ENCODE measurements around the gene MDGA2. TPM values are rescaled to one million over a fixed set of nuclear protein-coding genes. Genes with fewer than 3 reads are reported as not detected.
"Not testable (repeated sequence)": the region's sequence is repeated elsewhere in the genome, so short reads cannot be mapped to it uniquely, and the experiment has no call there.

Gene MDGA2
- total RNA-seq, 1 experiment from 2014 or later = 0.69 TPM

DNA sequence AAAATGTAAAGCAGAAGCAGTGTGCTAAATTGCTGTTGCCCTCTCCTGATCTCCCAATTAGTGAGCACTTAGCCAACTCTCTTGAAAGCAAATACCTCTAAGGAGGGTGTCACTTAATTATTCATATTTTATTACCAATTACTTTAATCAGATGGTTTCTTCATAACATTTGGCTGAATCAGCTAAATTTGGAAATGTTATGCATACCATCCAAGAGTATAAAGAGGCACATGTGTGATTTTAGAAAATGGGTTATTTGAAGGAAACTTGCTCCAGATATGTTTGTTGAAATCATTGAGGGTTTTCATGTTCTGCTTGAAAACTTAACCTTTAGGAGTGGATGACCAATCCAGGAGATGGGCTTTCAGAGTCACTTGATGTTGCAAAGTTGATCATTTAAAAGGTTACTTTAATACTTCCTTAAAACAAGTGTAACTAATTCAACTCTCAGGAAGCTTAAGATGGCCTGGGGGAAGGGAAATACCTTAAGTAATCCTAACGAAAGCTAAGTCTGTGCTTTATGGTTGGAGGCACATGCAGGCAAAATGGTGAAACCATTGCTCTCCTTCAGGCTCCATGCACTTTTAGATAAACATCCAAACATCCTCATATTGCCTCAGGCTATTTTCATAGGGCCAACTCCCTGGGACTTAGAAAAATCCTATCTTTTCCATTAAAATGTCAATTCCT, 434.5 kb downstream of the MDGA2 start:
- no peak for DNase-seq (ENCODE audit: low read depth)

DNA sequence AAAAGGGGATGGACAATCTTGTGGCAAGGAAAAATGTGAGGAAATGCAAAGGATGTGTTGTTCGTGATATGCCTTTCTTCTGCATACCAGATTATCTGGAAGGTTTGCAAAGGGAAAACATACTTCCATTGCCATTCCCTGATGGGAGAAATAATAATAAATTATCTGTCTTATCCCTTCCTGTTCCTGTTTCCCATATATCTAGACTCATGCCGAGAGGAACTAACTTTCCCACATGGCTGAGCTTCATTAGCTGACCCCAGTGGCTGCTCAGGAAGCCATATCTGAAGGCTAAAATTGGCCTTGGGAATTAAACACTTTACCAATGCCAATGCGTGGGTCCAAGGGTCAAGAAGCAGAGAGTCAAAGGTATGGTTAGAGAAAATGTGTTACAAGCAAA, 439.8 kb downstream of the MDGA2 start:
- no peak for DNase-seq (ENCODE audit: low read depth)

DNA sequence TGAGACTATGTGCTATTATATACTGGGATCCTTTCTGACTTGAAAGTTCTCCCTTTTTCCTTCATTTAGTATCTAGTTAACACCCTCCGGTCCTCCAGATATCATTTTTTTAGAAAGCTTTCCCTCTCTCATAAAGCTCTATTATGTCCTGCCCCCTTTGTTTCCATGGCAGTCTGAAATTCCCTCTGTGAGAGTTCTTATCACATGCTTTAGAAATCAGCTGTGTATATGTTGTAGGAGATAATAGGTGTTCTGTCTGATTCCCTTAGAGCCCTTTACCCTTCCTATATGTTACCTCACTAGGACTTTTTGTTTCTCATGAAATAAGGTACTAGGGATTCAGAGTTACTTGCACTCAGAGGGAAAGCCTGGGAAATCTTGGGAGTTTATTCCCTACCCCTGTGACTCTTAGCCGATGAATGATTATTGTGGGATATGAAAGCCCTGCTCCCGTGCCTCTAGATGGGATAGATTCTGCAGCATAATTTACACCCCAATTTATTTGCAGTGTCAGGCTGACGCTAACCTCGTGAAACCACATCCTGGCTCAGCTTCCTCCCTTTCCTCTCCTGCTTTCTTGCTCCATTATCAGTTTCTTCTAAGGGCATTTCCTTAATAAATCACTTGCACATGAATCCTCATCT, 448.4 kb downstream of the MDGA2 start:
- peak; percentile 9 for DNase-seq (ENCODE audit: low read depth)

DNA sequence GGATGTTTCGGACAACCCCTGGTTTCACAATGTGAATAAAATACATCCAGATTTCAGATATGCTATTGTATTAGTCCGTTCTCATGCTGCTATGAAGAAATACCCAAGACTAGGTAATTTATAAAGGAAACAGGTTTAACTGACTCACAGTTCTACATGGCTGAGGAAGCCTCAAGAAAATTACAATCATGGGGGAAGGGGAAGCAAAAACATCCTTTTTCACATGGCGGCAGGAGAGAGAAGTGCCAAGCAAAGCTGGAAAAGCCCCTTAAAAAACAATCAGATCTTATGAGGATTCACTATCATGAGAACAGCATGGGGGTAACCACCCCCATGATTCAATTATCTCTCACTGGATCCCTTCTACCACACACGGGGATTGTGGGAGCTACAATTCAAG, 451.7 kb downstream of the MDGA2 start:
- DNase-seq (ENCODE audit: low read depth) = no peak

DNA sequence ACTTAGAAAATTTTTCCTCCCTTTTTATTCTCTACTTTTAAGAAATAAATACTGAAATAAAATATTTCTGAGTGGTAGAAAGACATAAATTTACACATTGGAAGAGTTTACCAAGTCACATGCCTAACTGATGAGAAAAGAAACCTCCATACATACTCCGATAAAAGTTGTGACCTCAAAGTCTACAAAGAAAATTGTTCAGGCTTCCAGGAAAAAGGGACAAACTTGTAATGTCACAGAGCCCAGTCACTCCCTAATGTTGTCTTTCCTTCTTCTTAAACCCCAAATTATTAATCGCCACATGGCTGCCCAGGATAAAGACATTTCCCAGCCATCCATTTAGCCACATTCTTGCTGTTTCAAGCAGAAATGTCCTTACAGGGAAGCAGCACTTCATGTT, 455.3 kb downstream of the MDGA2 start:
- DNase-seq (ENCODE audit: low read depth) = no peak

DNA sequence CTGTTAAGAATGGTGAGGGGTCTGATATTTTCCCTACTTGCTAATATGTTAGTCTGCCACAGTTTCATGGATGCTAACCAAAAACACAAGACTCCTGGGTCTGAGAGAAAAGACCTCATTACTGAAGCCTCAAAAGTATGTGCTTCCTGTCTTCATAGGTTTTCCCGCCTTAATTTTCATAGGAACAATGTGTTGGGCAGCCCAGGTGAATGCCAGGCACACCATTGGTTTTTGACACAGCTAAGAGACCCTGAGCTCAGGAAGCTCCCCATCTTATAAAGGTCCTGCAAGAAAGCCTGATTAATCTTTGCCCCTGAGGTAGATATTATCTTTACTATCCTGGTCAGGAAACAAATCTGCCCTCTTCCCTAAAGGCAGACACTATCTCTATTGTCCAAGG, 464.1 kb downstream of the MDGA2 start:
- DNase-seq (ENCODE audit: low read depth) = no peak

DNA sequence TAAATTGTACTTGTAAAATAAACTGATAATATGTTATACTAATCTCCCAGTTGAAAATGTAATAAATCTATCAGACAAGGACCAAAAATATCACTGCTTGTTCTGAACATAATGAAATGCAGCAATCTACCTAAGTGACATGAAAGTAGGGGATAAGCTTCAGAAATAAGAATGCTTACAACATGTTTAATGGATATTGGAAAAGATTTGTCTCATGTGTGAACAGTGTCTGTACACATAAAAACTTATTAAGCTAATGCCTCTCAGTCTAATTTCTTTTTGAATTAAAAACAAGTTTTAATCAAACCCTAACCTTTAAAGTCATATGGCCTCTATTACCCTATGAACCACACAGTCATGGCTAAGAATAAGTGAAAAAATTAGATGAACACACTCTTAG, 465.3 kb downstream of the MDGA2 start:
- no peak for DNase-seq (ENCODE audit: low read depth)

DNA sequence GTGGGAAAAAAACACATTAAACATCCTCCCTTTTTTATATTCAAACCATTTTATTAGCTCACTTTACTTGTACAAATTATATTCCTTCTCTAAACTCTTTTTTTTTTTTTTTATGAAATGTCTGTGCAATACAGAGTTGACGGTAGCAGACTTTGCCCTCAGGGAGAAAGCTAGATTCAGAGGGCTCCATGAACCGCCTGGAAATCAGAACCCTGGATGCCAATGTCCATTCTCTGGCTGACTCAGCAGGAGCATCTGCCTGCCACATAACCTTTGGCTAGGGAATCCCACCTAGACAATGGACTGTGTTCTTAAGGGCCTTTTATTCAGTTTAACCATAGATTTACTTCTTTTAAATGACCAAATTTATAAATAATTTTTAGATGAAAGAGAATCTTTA, 467.0 kb downstream of the MDGA2 start:
- no peak for DNase-seq (ENCODE audit: low read depth)

DNA sequence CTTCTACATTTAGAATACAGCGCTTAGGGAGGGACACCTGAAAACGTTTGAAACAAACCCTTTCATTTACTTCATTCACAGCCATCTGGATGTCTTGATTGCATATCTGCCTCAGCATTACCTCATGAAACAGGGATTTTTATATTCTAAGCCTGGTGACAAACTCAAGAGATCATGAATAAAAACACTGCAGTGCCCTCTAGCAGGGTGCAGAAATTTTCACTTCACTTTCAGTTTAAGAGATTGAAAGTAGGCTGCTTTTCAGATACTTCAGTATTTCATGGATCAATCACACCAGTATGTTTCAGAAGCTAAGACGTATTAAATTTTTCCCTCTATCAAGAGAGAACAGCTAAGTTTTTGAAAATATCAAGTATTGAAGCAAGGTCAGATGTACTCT, 467.8 kb downstream of the MDGA2 start:
- DNase-seq (ENCODE audit: low read depth) = no peak

DNA sequence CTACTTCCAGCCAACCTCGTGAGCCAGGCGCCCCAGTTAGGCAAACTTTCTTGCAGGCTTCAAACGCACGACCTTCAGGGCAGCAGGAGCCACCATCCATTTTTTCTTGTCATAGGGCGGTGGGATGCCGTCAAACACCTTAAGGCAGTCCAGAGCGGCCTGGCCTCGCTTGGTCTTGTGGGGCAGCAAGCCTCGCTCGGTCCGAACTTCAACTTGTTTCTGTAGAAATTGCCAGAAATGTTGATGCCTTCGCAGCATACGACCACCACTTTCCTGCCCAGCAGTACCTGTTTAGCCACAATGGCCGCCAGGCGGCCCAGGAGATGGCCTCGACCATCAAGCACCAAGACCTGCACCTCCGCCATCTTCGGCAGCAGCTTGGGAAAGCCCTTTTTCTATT, 474.7 kb downstream of the MDGA2 start:
- DNase-seq (ENCODE audit: low read depth) = no peak

DNA sequence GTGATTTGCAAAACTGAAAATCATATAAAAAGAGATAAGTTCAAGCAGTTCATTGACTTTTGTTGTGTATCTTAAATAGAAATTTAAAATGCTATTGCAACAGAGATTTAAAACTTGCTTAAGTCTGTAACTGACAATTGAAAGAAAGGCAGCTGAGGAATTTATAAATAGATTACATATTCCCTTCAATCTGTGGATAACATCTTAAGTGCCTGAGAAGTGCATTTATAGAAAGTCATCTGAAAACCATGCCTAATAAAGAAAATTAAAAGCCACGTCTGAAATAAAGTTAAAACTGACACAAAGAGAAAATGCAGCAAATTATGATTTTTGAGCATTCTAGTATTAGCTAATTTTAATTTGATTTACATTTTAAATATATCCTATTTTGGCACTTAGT, 479.8 kb downstream of the MDGA2 start:
- no peak for DNase-seq (ENCODE audit: low read depth)

DNA sequence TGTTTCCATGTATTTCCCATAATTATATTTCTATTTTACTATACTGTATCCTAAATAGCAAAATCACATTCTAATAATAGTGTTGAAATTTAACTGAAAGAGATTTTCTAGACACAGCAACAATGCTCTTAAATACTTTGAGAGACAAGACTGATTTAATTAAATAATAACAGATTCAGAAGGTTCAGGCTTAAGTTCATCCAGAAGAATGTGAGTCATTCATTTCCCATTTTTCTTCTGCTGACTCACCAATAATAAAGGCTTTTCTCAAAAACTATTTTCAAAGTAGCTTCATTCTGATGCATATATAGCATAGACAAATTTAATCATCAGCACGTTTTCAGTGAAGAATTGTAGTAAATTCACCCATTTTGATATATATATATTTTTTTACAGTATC, 481.4 kb downstream of the MDGA2 start:
- DNase-seq (ENCODE audit: low read depth) = no peak

DNA sequence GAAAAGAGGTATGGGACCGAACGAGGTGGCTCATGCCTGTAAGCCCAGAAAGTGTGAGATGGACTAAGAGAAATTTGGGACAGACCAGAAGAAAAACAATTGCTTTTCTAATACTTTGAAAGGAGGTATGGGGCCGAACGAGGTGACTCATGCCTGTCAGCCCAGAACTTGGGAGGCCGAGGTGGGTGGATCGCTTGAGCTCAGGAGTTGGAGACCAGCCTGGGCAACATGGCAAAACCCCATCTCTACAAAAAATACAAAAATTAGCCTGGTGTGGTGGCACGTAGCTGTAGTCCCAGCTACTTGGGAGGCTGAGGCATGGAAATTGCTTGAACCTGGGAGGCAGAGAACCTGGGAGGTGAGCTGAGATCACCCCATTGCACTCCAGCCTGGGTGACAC, 483.2 kb downstream of the MDGA2 start:
- not testable (repeated sequence) for DNase-seq (ENCODE audit: low read depth)

DNA sequence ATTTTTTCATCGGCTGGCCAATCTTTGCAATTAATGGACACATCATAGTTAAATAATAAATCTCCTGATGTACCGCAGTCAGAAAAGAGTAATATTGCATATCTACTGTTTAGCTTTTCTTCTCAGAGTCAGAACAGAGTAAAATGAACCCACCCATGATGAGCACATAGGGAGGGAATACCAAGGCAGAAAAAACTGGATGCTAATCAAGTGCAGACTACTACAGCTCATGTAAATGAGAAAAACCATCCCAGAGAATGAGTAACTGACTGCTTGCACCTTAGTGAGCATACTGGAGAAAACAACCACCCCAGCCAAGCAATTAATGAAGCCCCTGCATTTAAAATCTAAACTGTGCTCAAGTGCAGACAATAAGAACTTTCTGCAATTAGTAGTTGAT, 483.7 kb downstream of the MDGA2 start:
- no peak for DNase-seq (ENCODE audit: low read depth)

DNA sequence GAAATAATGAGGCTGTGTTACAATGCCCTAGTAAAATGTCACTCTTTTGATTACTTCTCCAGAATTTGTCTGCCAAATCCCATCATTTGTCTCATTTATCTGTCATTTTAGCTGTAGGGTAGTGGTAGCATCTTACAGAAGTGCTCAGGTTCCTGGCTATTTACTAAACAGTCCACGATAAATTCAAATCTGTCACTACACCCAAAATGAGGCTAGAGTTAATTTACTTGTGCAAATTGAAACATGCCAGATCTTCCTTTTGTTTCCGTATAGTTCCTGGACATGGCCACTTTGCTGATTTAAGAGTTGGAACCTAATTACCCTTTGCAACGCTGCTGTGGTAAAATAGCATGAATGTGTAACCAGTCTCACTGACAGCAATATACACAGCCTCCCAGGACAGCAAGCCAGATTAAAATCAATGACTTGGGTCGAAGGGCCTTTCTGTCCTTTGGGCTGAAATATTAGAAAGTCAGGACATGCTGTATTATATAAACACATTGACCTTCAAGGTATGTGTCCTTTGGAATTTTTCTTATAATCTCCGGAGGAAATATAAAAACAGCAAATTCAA, 485.4 kb downstream of the MDGA2 start:
- no peak for DNase-seq (ENCODE audit: low read depth)

DNA sequence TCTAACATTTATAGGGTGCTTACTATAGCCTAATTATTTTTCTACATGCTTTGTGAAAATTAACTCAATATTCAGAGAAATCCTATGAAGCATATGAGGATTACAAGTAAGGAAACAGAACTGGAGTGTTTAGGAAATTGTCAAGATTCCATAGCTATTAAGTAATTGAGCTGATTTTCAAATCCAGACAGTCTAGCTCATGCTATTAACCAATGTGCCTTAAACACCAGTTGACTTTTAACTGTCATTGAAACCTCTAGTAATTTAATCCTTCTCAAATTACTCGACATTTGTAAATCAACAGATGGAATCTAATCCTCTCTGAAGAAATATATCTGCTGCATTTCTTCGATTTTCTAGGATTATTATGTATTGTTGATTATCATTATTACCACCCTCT, 488.9 kb downstream of the MDGA2 start:
- DNase-seq (ENCODE audit: low read depth) = no peak

DNA sequence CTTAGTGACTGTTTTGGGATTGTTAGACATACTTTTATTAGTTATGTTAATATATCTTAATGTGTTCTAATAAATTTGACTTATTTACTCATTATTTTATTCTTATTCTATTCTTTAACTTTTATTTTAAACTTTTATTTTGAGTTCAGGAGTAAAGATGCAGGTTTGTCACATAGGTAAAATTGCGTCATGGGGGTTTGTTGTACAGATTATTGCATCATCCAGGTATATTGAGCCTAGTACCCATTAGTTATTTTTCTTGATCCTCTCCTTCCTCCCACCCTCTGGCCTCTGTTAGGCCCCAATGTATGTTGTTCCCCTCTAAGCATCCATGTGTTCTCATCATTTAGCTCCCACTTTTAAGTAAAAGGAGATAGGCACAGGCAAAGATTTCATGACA, 495.5 kb downstream of the MDGA2 start:
- DNase-seq (ENCODE audit: low read depth) = no peak

DNA sequence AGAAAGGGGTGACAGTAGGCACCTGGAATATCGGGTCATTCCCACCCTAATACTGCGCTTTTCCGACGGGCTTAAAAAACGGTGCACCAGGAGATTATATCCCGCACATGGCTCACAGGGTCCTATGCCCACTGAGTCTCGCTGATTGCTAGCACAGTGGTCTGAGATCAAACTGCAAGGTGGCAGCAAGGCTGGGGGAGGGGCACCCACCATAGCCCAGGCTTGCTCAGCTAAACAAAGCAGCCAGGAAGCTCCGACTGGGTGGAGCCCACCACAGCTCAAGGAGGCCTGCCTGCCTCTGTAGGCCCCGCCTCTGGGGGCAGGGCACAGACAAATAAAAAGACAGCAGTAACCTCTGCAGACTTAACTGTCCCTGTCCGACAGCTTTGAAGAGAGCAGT, 503.5 kb downstream of the MDGA2 start:
- not testable (repeated sequence) for DNase-seq (ENCODE audit: low read depth)

DNA sequence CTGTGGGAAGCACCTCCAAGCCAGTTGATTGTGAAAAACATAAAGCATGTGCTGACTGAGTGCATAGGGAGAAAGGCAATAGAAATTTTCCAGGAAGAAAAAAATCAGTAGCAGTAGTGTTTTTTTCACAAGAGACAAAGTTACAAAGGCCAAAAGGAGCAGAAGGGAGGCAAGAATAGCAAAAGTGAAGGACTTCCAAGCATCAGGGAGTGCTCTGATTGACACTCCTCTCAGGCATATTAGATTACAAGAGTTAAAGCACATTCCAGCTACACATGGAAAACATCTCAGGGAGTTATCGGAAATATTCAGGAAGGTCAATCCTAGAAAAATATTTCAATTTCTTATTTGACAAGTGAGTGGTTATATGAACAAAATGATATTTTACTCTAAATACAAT, 508.0 kb downstream of the MDGA2 start:
- DNase-seq (ENCODE audit: low read depth) = no peak

DNA sequence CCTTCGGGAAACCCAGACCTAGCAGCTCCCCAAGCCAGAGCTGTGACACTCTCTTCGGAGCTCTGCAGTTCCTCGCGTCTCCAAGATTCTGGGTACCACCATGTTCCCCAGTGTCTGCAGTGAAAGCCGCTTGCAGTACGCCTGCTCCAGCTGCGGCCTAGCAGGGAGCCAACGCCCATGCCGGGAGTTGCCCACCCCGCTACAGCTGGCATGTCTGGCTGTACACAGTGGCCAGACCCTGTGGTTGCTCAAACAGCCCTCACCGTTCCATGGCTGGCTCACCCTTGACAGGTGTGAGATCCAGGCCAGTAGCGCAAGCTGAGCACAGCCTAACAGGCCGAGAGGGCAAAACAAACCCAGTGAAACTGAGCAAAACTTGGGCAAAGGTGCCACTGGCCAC, 520.0 kb downstream of the MDGA2 start:
- DNase-seq (ENCODE audit: low read depth) = no peak

DNA sequence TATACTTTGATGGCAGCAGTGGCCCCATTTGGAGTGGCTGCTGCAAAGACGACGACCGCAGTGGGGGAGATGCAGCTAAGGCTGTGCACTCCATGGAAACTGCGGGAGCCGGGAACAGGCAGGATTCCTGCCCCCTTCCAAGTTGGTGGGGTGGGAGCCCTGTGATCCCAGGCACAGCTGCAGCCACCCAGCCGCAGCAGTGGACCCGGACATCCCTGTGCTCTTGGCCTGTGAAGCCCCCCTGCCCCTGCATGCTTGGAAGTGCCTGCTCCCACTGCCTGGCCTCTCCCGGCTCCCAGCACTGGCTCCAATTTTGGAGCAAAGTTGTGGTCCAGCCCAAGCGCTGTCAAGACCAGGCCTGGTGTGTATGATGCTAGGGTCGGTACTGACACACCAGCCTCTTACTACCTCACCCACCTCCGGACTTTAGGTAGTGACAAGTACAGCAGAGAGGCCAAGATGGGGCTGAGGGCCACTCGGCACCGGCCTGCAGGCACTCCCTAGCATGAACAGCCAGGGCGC, 521.1 kb downstream of the MDGA2 start:
- DNase-seq (ENCODE audit: low read depth) = no peak

DNA sequence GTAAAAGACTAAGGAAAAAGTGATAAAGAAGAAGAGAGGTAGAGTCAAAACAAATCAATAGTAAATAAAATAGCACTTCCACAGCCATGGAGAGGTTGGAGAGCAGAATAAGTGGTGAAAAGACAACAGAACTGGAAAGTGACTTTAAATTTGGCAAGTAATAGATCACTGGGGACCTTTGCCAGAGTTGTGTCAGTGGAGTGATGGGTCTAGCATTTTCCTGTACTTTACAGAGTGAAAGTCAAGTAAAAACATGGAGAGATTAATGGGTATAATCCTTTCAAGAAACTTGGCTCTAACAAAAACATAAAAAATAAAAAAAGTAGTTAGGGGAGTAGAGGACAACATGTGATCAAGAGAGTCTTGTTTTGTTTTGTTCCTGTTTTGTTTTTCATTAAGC, 521.7 kb downstream of the MDGA2 start:
- DNase-seq (ENCODE audit: low read depth) = no peak

DNA sequence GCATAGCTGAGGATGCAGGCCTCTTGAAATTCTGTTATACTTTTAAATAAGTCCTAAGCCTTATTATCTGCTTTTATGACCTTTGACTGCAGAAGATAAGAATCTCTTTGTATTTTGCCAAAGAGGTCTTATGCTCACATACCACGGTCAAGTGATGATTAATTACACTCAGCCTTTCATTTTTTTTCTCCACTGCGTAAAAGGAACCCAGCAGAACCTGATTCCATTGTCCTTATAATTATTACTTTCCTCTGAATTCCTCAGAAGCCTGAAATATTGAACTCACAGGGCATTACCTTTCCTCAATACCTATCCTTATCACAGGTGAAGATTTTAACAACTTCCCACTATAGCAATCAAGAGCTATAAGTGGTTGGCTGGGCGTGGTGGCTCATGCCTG, 525.1 kb downstream of the MDGA2 start:
- no peak for DNase-seq (ENCODE audit: low read depth)

All from Daoy (cell line).